Measurements from ENCODE around the gene TPSD1. TPM values are rescaled to one million over a fixed set of nuclear protein-coding genes. Genes with fewer than 3 reads are reported as not detected.
"Not testable (repeated sequence)": the region's sequence is repeated elsewhere in the genome, so short reads cannot be mapped to it uniquely, and the experiment has no call there.

Gene TPSD1
- total RNA-seq, 1 donor from 2014 or later: not detected

DNA sequence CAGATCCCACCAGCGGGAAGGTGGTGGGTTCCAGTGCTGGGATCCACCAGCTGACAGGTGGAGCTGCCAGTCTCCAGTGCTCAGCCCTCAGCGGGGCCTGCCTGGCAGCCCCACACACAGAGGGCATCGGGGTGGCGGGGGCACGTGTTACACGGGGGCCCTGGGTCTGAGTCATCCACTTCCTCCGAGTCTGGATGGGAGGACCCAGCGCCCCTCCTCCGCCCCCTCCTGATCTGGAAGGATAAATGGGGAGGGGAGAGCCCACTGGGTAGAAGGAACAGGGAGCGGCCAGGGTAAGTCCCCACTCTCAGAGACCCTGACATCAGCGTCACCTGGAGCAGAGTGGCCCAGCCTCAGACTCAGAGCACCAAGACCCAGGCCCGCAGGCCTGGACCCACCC is 15.4 kb upstream of the TPSD1 start, which contains the start of gene TPSAB1:
TPSAB1 (plus strand) TSS at position 270 of the 400 bp plus-strand sequence. CDS start 234 bp downstream, outside the sequence.
- not testable (repeated sequence) for DNase-seq (ENCODE audit: low read depth)

DNA sequence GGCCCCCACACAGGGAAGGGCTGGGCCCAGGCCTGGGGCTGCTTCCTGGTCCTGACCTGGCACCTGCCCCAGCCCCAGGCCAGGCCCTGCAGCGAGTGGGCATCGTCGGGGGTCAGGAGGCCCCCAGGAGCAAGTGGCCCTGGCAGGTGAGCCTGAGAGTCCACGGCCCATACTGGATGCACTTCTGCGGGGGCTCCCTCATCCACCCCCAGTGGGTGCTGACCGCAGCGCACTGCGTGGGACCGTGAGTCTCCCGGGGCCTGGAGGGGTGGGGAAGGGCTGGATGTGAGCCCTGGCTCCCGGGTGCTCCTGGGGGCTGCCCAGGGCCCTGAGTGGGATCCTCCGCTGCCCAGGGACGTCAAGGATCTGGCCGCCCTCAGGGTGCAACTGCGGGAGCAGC is 14.8 kb upstream of the TPSD1 start:
- not testable (repeated sequence) for DNase-seq (ENCODE audit: low read depth)

DNA sequence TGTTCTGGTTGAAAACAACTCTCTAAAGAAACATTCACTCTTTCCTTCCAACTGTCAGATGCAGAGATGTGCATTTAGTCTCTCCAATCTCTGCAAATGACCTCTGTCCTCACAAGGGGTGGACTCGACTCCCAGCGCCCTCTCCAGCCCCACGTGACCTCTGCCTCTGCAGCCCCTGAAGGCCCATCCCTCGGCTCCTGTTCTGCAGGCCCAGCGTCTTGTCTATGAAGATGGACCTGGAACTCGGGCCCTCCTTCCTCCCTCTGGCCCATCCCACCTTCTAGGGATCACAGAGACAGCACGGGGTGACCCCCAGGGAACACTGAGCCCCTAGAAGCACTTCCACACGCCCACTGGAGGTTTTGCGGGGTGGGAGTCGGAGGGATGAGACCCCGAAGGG is 12.5 kb upstream of the TPSD1 start:
- DNase-seq (ENCODE audit: low read depth): not testable (repeated sequence)

DNA sequence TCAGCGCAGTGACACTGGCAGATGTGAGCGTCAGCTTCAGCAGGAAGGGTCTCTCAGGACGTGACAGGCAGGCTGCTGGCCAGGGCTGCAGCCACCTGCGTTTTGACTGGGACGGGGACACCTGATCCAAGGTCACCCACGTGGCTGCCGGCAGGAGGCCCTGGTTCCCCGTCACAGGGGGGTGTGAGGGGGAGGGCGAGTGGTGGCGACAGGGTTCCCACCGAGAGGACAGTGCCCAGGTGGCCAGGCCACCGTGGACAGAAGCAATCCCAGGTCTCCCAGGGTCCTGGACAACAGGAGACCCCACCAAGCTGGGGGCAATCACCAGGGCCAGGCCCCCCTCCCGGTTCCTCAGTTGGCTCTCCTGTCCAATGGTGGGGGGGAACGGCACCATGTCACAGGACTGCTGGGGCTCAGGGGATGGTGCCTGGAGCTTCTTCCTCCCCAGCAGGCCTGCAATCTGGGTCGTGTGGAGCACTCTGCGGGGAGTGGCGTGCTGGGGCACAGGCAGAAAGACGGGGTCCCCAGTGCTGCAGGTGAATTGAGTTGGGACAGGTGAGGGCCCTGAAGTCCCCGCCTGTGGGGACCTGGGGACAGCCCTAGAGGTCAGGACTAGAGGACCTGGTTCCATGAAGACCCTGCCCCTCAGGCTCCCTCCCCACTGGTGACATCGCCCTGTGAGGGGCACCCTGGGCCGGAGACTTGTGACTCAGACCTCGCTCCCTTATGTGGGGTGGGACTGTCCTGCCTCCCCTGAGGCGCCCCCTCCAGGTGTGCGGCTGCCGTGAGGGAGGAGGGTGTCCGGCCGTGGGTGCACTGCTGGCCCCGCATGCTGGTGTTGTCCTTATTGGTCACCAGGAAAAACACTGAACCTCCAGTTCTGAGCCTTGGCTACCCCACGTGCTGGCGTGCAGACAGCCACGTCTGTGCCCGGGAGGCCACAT is 11.7 kb upstream of the TPSD1 start:
- not testable (repeated sequence) for DNase-seq (ENCODE audit: low read depth)

DNA sequence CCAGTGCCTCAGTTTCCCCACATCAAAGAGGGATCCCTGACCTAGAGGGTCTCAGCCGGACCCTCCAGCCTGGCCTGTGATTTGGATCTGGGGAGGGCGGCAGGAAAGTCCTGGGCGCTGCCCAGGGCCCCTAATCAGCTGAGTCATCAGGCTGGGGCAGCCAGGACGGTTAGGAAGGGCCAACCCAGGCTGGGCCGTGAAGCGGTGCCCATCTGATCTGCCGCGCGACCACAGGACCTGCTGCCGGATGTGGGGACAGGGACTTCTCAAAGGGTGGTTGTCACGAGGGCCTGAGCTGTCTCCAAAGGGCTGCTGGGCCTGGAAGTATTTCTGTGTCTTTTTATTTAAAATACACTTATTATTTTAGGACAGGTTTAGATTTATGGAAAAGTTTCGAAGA is 11.0 kb upstream of the TPSD1 start:
- peak; percentile 3 for DNase-seq (ENCODE audit: low read depth)

DNA sequence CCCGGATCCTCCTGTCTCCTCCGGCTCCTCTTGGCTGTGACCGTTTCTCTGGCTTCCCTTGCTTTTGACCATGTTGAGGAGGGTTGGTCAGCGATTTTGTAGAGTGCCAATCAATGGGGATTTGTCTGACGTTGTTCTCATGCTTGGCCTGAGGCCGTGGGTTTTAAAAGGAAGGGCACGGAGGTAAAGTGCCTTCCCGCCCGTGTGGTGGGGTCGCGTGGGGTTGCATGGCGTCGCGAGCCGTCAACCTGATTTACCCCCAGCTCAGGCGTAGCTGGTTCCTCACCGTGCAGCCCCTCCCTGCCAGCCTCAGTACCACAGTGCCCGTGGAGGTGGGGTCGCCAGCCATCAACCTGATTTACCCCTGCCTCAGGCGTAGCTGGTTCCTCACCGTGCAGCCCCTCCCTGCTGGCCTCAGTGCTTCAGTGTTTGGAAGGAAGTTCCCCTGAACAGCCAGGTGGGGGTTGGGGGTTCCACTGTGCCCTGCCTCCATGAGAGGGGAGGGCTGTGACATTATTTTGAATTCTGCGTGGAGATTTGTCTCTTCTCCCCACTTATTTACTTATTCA is 10.3 kb upstream of the TPSD1 start:
- DNase-seq (ENCODE audit: low read depth): no peak

DNA sequence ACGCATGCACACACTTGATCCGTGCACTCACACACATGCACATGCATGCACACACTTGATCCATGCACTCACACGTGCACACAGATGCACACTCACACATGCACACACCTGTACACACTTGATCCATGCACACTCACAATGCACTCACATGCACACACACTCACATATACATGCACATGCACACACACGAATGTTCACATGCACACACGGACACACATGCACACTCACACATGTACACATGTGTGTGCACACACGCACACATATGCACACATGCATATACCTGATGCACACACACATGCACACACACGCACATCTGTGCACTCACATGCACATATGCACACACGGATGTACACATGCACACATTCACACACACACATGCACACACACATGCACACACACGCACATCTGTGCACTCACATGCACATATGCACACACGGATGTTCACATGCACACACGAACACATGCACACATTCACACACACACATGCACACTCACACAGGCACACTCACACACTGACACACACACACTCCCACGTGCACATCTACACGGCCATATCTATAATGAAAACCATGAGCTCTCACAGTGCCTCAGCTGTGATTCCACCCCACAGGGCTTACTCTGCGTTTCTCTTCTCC is 7.8 kb upstream of the TPSD1 start:
- DNase-seq (ENCODE audit: low read depth): not testable (repeated sequence)

DNA sequence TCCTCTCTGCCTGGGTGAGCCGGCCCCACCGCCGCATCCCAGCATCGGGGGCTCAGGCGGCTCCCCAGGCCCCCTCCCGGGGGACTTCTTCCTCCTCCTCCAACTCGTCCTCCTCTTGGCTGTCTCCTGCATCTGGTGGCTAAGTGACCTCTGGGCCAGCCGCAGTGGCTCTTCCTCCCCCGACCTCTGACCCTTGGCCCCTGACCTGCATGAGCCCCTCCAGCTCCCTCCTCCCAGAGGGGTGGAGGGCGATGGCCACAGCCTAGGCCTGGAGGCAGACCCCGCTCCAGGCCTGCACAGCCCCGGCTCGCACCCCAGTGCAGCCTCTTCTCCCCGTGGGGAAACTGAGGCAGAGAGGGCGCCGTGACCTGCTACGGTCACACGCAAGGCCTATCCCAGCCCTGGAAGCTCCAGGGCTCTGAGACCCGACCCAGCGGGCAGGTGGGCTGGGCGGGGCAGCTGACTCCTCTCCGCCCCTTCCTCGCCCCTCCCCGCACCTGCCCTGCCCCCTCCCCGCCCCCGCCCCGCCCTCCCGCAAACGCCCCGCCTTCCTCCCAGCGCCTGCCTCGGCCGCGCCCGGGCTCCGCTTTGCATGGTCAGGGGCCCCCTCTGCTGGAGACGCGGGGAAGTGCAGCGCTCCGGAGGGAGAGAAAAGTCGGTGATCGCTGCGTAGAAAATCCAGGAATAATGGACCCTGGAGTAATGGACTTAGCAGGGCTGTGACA is 6.7 kb upstream of the TPSD1 start:
- DNase-seq (ENCODE audit: low read depth): not testable (repeated sequence)

DNA sequence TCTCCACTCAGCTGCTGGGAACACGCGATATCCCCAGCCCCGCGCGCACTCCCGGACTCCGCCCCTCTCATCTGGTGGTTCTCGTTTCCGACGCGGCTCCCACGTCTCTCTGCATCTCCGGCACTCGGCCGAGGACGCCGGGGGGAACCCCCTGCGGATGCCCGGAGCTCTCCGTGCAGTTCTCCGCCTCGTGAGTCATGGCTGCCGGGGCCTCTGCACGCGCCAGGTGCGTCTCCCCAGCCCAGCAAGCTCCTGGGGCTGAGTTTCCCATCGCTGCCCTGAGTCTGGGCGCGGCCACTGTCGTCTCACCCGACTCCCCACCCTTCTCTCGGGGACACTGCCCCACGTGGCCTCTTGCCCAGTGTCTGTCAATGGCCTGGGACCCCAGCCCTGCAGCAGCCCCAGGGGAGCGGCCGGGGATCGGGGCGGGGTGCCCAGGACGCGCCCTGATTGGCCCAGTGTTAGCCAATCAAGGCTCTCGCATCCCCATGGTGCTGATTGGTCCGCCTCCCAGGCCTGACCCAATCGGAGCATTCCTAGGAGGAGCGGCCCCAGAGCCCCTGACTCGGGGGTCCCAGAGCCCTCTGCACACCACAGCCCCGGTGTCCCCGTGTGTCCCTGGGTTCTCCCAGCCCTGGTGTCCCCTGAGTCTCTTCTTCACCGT is 2.0 kb upstream of the TPSD1 start:
- not testable (repeated sequence) for DNase-seq (ENCODE audit: low read depth)

DNA sequence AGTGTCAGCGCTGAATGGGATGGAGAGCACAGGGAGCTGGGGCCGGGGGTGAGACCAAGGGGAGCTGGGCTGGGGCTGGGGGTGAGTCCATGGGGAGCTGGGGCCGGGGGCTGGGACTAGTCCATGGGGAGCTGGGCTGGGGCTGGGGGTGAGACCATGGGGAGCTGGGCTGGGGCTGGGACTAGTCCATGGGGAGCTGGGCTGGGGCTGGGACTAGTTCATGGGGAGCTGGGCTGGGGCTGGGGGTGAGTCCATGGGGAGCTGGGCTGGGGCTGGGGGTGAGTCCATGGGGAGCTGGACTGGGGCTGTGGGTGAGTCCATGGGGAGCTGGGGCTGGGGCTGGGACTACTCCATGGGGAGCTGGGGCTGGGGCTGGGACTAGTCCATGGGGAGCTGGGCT is 1.0 kb upstream of the TPSD1 start:
- not testable (repeated sequence) for DNase-seq (ENCODE audit: low read depth)

DNA sequence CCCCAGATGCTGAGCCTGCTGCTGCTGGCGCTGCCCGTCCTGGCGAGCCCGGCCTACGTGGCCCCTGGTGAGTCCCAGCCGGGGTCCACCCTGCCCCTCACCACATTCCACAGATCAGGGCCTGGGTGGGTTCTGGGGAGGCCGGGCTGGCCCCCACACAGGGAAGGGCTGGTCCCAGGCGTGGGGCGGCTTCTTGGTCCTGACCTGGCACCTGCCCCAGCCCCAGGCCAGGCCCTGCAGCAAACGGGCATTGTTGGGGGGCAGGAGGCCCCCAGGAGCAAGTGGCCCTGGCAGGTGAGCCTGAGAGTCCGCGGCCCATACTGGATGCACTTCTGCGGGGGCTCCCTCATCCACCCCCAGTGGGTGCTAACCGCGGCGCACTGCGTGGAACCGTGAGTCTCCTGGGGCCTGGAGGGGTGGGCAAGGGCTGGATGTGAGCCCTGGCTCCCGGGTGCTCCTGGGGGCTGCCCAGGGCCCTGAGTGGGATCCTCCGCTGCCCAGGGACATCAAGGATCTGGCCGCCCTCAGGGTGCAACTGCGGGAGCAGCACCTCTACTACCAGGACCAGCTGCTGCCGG is 516 bp downstream of the TPSD1 start:
- not testable (repeated sequence) for DNase-seq (ENCODE audit: low read depth)

DNA sequence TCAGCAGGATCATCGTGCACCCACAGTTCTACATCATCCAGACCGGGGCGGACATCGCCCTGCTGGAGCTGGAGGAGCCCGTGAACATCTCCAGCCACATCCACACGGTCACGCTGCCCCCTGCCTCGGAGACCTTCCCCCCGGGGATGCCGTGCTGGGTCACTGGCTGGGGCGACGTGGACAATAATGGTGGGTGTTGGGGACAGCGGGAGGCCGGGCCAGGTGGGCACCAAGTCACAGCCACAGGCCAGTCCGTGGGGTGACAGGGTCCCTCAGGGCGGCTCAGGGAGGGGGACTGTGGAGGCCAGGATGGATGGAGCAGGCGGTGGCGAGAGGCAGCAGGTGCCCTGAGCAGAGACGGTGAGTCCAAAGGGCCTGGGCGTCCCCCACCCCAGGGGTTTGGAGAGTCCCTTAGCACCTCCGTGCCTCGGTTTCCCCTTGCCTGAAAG is 1.0 kb downstream of the TPSD1 start:
- no peak for DNase-seq (ENCODE audit: low read depth)

DNA sequence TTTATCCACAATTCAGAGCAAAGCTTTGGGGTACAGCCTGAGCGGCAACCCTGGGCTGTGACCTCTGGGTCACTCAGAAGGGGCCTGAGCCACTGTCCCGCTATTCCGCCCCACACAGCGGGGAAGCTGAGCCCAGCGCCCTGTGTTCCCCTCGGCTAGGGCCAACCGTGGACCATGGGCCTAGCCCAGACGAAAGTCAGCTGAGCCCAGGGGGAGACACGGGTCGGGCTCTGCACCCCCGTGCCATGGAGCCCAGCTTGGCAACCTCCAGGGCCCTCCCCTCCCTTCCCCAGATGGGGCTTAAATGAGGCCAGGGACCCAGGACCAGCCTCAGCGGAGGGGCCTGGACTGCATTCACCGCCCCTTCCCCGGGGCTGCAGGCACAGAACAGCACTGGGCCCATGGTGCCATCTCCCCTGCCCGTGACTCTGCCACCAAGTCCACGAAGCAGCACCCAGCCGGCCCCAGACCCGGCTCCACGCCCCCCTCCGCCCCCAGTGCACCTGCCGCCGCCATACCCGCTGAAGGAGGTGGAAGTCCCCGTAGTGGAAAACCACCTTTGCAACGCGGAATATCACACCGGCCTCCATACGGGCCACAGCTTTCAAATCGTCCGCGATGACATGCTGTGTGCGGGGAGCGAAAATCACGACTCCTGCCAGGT is 1.8 kb downstream of the TPSD1 start:
- no peak for DNase-seq (ENCODE audit: low read depth)

DNA sequence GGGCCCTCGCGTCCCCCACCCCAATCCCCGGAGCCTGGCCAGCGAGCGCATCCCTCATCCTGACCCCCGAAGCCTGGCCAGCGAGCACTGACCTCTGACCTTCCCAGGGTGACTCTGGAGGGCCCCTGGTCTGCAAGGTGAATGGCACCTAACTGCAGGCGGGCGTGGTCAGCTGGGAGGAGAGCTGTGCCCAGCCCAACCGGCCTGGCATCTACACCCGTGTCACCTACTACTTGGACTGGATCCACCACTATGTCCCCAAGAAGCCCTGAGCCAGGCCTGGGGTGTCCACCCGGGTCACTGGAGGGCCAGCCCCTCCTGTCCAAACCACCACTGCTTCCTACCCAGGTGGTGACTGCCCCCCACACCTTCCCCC is 2.3 kb downstream of the TPSD1 start:
- no peak for DNase-seq (ENCODE audit: low read depth)

DNA sequence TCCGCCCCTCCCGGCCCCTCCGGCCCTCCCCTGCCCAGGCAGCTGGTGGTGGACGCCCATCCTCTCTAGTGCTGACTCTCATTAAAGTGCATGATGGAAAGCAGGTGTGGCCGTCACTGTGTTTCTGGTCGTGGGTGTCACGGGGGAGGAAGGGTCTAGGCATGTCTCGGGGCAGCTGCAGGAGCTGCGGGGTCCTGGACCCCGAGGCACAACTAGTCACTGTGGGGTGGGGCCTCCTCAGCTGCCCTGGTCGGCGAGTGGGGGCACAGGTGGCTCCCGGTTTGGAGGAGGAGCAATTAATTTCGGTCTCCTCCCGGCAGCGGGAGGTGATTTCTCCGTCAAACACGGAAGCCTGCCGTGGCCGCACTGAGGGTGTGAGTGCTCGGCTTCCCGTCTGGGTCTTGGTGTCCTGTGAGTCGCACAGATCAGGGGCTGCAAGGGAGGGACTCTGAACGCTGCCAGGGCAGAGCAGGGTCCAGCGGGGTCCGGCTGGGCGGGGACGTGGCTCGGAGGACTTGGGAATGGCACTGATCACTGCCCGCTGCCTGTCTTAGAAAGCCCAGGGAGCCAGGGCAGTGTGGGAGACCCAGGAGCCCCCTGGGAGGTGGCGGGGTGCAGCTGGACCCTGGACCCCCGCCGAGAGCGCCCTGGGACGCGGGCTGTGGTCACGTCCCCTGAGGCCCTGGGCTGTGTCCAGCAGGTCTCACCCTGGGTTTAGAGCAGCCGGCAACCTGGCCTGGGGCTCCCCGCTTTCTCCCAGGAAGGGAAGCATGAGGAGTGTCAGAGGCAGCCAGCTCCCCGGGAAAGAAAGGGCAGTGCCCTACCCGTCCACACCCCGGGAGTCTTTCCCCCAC is 3.3 kb downstream of the TPSD1 start:
- no peak for DNase-seq (ENCODE audit: low read depth)

DNA sequence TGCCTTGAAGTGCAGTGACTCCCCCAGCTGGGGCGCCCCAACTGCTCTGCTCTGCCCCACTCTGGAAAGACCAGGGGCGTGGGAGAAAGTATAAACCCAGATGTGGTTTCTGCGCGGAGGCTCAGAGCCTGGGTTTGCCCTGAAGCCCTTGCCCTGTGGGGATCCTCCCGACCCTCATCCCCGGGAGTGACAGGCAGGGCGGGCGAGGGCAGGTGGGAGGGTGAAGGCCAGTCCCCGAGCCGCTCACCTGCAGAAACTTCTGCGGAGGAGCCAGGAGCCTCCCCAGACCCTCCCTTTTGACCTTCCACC is 3.8 kb downstream of the TPSD1 start:
- DNase-seq (ENCODE audit: low read depth): no peak

DNA sequence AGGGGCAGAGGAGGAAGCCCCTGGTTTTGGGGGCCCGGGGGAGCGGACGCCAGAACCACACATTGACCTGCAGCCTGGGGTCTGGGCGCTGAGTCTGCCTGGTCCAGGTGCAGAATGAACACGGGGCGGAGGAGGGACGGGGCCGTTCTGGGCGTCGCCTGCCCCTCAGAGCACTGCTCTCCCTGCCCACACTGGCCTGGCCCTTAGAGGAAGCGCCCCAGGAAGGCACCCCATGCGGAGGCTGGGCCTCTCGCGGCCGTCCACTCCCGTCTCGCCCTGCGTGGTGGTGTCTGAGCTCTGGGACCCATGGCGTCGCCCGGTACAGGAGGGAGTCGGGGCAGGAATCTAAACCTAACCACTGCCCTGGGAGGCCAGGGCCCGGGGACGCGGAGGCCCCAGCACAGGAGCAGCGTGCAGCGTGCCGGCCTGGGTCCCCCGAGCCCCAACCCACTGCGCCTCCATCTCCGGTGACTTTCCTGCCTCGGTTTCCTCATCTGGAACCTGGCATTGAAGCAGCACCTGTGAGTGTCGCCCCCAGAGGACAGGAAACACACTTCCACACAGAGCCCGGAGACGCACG is 4.3 kb downstream of the TPSD1 start:
- DNase-seq (ENCODE audit: low read depth): no peak

DNA sequence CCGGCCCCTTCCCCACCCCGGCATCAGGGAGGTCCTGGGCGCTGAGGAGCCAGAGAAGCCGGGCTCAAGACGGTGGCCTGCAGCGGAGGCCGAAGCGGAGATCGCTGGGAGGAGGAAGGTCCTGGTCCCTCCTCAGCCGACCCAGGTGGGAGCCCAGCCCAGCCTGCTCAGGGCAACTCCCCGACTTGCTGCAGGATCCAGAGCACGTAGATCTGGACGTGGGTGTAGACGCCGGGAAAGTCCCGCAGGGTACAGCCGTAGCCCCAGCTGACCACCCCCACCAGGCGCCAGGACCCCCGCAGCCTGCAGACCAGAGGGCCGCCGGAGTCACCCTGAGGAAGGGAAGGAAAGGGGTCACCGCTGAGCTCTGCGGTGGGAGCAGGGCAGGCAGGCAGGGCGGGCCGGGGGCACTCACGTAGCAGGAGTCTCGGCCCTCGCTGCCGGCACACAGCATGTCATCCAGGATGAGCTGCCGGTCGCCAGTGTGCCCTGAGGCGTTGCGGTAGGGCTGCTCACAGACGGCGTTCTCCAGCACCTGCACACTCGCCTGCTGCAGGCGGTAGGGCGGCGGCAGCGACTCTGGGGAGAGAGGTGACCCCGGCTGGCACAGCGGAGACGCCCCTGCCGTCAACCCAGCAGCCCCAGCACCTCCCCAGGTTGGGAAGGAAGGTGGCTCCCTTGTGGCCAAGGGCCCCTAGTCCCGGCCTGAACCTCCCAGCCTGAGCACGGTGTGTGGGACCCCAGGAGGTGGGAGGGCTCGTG is 5.4 kb downstream of the TPSD1 start:
- no peak for DNase-seq (ENCODE audit: low read depth)
